Ammon's horn (tissue), 1 donor: Measurements from ENCODE around the gene ABHD16B.

Experiments used
- DNase-seq: peaks from one replicate; pipeline ENCODE4 v3.0.0-alpha.2; 2016; ENCODE audit warnings: low spot score

Gene ABHD16B

GRCh38 chr20:63861365-63861934 is at the start of gene ABHD16B:
Gene ABHD16B (plus strand): TSS chr20:63861498. CDS start chr20:63861541, 43 bp downstream.
- no peak for DNase-seq

- DNase-seq: no peak
Measured at GRCh38 chr20:63814891-63815614, 46.2 kb upstream of the ABHD16B start.

GRCh38 chr20:63815615-63816253 is 45.6 kb upstream of the ABHD16B start:
- no peak for DNase-seq

GRCh38 chr20:63819224-63819921 is 41.9 kb upstream of the ABHD16B start:
- no peak for DNase-seq

GRCh38 chr20:63821811-63822210 is 39.5 kb upstream of the ABHD16B start:
- DNase-seq: no peak

- peak; percentile 67 for DNase-seq
Measured at GRCh38 chr20:63822276-63822696, 39.0 kb upstream of the ABHD16B start.

- DNase-seq: no peak
Measured at GRCh38 chr20:63823691-63824311, 37.5 kb upstream of the ABHD16B start.

GRCh38 chr20:63825331-63826118 is 35.8 kb upstream of the ABHD16B start:
- DNase-seq: no peak

GRCh38 chr20:63826753-63827152 is 34.5 kb upstream of the ABHD16B start:
- DNase-seq: no peak

- DNase-seq: no peak
Measured at GRCh38 chr20:63828124-63828523, 33.2 kb upstream of the ABHD16B start.

GRCh38 chr20:63828545-63828944 is 32.8 kb upstream of the ABHD16B start:
- no peak for DNase-seq

- DNase-seq: no peak
Measured at GRCh38 chr20:63828951-63829350, 32.3 kb upstream of the ABHD16B start.

- DNase-seq: no peak
Measured at GRCh38 chr20:63829603-63829944, 31.7 kb upstream of the ABHD16B start.

GRCh38 chr20:63829945-63830835 is 31.1 kb upstream of the ABHD16B start:
- DNase-seq: no peak

GRCh38 chr20:63830841-63831588 is 30.3 kb upstream of the ABHD16B start, which contains the start of gene ZBTB46:
Gene ZBTB46 (minus strand): TSS chr20:63831264. CDS start chr20:63790757, 40,507 bp downstream.
- no peak for DNase-seq

- no peak for DNase-seq
Measured at GRCh38 chr20:63831646-63831992, 29.7 kb upstream of the ABHD16B start.

GRCh38 chr20:63831993-63832686 is 29.2 kb upstream of the ABHD16B start:
- no peak for DNase-seq

GRCh38 chr20:63833776-63834490 is 27.4 kb upstream of the ABHD16B start:
- DNase-seq: no peak
